BE2C (cell line): Measurements from ENCODE around the gene CSE1L.
"Not testable (repeated sequence)": the region's sequence is repeated elsewhere in the genome, so short reads cannot be mapped to it uniquely, and the experiment has no call there.

Experiments used
- DNase-seq: peaks from one replicate; pipeline ENCODE4 v3.0.0-alpha.2; 2020
- H3K27me3 ChIP-seq: fragments of 250-450 bp; sonication (Bioruptor Pico); 2 replicates; pipeline ENCODE4 v1.5.1; 2020; ENCODE audit warnings: mild to moderate bottlenecking
- H3K36me3 ChIP-seq: fragments of 250-450 bp; sonication (Bioruptor Pico); 2 replicates; pipeline ENCODE4 v1.5.1; 2020; ENCODE audit warnings: mild to moderate bottlenecking
- H3K4me1 ChIP-seq: fragments of 250-450 bp; sonication (Bioruptor Pico); 2 replicates; pipeline ENCODE4 v1.5.1; 2020
- H3K4me3 ChIP-seq: 2 replicates; pipeline ENCODE4 v1.5.1; 2011; ENCODE audit warnings: low read depth, low read length
- H3K9me3 ChIP-seq: fragments of 250-450 bp; sonication (Bioruptor Pico); 2 replicates; pipeline ENCODE4 v1.5.1; 2020
- TF ChIP-seq, protein P1 (sequence below): IDR thresholded peaks from 2 replicates; pipeline ENCODE4 v1.5.1; 2012; ENCODE audit warnings: mild to moderate bottlenecking, low read depth, low read length

Gene CSE1L

DNA sequence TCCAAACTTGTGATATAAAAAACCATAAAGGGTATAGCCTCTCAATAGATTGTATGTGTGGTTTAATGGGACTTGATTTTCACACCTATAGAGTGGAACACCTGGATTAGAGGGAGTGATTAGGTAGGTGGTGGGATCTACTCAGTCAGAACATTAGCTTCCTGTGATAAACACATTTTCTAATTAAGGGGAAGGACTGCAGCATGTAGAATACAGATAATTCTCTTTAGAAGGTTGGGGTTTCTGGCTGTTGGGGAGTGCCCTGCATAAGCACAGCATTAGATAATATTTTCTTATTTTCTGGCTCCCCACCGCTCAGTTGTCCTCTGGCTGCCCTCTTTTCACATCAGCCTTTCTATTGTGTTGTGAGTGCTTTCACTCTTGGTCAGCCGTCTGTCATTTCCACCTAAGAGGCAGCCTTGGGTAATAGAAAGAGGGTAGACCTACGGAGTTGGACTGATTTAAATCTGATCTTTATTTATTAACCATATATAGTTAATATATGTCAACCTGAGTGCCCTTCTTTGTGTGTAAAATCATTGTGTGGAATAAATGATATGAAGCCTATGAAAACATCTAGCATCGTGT is 8.0 kb downstream of the CSE1L start:
- Histone ChIP-seq H3K9me3 (no peaks in the 10 kb centered on the region), H3K4me1 (peaks cover 2% of the 10 kb centered on the region; the same call in 1 of the 2 replicates), H3K4me3 (no peak overlapping the region), H3K27me3 (no peaks in the 10 kb centered on the region), H3K36me3 (peaks cover 74% of the 10 kb centered on the region)
- TF ChIP-seq, protein P1, sequence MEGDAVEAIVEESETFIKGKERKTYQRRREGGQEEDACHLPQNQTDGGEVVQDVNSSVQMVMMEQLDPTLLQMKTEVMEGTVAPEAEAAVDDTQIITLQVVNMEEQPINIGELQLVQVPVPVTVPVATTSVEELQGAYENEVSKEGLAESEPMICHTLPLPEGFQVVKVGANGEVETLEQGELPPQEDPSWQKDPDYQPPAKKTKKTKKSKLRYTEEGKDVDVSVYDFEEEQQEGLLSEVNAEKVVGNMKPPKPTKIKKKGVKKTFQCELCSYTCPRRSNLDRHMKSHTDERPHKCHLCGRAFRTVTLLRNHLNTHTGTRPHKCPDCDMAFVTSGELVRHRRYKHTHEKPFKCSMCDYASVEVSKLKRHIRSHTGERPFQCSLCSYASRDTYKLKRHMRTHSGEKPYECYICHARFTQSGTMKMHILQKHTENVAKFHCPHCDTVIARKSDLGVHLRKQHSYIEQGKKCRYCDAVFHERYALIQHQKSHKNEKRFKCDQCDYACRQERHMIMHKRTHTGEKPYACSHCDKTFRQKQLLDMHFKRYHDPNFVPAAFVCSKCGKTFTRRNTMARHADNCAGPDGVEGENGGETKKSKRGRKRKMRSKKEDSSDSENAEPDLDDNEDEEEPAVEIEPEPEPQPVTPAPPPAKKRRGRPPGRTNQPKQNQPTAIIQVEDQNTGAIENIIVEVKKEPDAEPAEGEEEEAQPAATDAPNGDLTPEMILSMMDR = no peak
- no peak for DNase-seq

DNA sequence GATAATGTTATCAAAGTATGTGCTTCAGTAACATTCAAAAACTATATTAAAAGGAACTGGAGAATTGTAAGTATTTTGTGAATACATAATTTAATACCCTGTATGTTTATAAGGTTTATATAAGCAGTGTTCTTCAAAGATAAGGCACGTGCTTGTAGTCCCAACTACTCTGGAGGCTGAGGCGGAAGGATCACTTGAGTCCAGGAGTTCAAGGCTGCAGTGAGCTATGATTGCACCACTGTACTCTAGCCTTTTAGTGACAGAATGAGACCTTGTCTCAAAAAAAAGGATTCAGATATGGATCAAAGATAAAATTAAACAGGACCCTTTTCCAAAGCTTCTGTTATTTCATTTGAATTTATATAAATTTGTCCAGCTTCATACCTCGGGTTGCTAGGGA is 17.2 kb downstream of the CSE1L start:
- TF ChIP-seq, protein P1 = no peak
- Histone ChIP-seq H3K4me1 (peaks cover 4% of the 10 kb centered on the region; the same call in 1 of the 2 replicates), H3K9me3 (no peaks in the 10 kb centered on the region), H3K4me3 (no peak overlapping the region), H3K27me3 (no peaks in the 10 kb centered on the region), H3K36me3 (peaks cover 87% of the 10 kb centered on the region)
- DNase-seq = no peak

DNA sequence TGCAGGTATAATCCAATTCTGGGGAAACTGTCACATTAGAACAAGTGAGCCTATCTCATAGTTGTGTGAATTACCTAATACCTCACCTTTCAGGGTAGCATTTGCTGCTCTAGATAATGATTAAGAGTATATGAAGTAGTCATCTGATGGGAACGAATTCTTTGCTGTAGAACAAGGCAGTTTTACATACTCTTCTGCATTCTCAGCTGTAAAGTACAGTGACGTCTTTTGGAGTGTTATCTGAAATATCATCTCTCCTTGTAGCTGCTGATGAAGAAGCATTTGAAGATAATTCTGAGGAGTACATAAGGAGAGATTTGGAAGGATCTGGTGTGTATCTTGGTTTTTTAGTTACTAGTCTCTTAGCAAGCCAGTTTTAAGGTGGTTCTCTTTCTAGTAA is 28.4 kb downstream of the CSE1L start:
- Histone ChIP-seq H3K4me3 (no peak overlapping the region), H3K9me3 (no peaks in the 10 kb centered on the region), H3K4me1 (no peaks in the 10 kb centered on the region; the same call in 1 of the 2 replicates), H3K27me3 (no peaks in the 10 kb centered on the region), H3K36me3 (peaks cover 95% of the 10 kb centered on the region)
- no peak for DNase-seq
- TF ChIP-seq, protein P1 = no peak

DNA sequence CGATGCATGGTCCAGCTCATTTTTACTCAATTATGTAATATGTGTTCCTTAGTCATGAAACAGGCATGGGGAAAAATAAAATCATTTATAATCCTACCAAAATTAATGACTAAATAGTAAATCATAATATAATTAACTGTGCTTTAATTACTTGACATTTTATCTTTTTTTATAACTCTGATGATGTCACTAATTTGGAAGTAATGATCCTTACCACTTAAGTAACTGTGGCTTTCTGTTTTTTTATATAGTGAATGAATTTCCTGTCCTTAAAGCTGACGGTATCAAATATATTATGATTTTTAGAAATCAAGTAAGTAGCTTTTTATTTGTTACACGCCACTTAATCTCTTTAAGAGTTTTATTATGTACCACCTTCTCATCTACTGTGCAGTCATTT is 32.2 kb downstream of the CSE1L start:
- H3K27me3 ChIP-seq = no peaks in the 10 kb centered on the region
- TF ChIP-seq, protein P1 = no peak
- H3K4me3 ChIP-seq = no peak overlapping the region
- no peaks in the 10 kb centered on the region; the same call in 1 of the 2 replicates for H3K4me1 ChIP-seq
- no peaks in the 10 kb centered on the region for H3K9me3 ChIP-seq
- DNase-seq = no peak
- peaks cover 96% of the 10 kb centered on the region for H3K36me3 ChIP-seq

DNA sequence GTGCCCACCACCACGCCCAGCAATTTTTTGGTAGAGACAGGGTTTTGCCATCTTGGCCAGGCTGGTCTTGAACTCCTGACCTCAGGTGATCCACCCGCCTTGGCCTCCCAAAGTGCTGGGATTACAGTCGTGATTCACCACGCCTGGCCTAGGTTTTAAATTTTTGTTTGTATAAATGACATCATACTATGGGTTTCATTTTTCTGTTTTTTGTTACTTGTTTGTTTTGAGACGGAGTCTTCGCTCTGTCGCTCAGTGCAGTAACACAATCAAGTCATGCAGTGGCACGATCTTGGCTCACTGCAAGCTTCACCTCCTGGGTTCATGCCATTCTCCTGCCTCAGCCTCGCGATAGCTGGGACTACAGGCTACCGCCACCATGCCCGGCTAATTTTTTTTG is 36.2 kb downstream of the CSE1L start:
- not testable (repeated sequence) for H3K27me3 ChIP-seq, H3K4me1 ChIP-seq, H3K4me3 ChIP-seq, H3K9me3 ChIP-seq, DNase-seq
- peaks cover 95% of the 10 kb centered on the region for H3K36me3 ChIP-seq

DNA sequence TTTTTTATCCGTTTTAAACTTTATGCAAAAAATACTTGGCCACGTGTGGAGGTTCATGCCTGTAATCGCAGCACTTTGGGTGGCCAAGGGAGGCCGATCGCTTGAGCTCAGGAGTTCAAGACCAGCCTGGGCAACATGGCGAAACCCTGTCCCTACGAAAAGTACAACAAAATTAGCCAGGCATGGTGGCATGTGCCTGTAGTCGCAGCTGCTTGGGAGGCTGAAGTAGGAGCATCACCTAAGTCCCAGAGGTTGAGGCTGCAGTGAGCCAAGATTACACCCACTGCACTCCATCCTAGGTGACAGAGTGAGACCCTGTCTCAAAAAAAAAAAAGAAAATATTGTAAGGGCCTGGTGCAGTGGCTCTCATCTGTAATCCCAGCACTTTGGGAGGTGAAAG is 45.0 kb downstream of the CSE1L start:
- Histone ChIP-seq H3K36me3 (peaks cover 88% of the 10 kb centered on the region), H3K27me3 (no peaks in the 10 kb centered on the region), H3K4me1 (no peaks in the 10 kb centered on the region), H3K4me3 (no peak overlapping the region), H3K9me3 (no peaks in the 10 kb centered on the region)
- TF ChIP-seq, protein P1 = no peak
- no peak for DNase-seq
